GM12801 (cell line): ENCODE data around the gene NRXN3.

Experiments used
- CTCF ChIP-seq: IDR thresholded peaks from one replicate; pipeline ENCODE4 v1.5.1; 2011; ENCODE audit warnings: control low read depth; ENCODE audit not compliant: insufficient read length; ENCODE audit errors: extremely low read depth

The NRXN3 gene

GRCh38 chr14:79693935-79694334 is 1523.8 kb downstream of the NRXN3 start:
- TF ChIP-seq CTCF, result no peak

GRCh38 chr14:79695307-79695706 is 1525.1 kb downstream of the NRXN3 start:
- no peak for TF ChIP-seq CTCF

GRCh38 chr14:79698298-79698711 is 1528.1 kb downstream of the NRXN3 start:
- no peak for TF ChIP-seq CTCF

GRCh38 chr14:79699206-79699605 is 1529.0 kb downstream of the NRXN3 start:
- no peak for TF ChIP-seq CTCF

GRCh38 chr14:79701371-79701770 is 1531.2 kb downstream of the NRXN3 start:
- no peak for TF ChIP-seq CTCF

GRCh38 chr14:79702197-79702596 is 1532.0 kb downstream of the NRXN3 start:
- no peak for TF ChIP-seq CTCF

GRCh38 chr14:79703209-79703608 is 1533.0 kb downstream of the NRXN3 start:
- no peak for TF ChIP-seq CTCF
